Choroid plexus epithelial cell (primary cell): Measurements from ENCODE around the gene UBR3.

Experiments
- DNase-seq: peaks from one replicate; pipeline ENCODE4 v3.0.0-alpha.2; 2010; ENCODE audit warnings: low read depth
- H3K4me3 ChIP-seq: 2 replicates; pipeline ENCODE4 v1.5.1; 2011; ENCODE audit warnings: low read depth, mild to moderate bottlenecking, control low read depth, low read length, moderate library complexity
- TF ChIP-seq, protein P1 (sequence below): conservative IDR thresholded peaks from 2 replicates; pipeline ENCODE4 v1.5.1; 2011; ENCODE audit warnings: low read depth, mild to moderate bottlenecking, control low read depth, inconsistent platforms, low read length, moderate library complexity

UBR3 gene

DNA sequence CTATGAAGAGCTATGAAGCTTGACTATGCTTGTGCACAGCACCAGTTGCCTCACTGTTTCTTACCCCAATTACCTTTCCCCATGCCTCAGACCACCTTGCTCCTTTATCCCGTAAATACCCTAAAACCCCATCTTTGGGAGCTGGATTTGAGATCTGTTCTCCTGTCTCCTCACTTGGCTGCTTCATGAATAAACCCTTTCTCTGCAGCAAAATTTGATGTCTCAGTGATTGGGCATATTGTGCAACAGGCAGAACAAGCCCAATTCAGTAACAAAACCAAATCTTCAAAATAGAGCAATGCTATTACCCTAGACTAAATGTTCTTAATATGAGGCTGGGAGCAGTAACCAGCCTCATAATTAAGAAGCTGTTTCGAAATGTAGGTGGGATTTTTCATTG is 32.1 kb upstream of the UBR3 start:
- DNase-seq = no peak
- H3K4me3 ChIP-seq = no peak overlapping the region
- TF ChIP-seq, protein P1, sequence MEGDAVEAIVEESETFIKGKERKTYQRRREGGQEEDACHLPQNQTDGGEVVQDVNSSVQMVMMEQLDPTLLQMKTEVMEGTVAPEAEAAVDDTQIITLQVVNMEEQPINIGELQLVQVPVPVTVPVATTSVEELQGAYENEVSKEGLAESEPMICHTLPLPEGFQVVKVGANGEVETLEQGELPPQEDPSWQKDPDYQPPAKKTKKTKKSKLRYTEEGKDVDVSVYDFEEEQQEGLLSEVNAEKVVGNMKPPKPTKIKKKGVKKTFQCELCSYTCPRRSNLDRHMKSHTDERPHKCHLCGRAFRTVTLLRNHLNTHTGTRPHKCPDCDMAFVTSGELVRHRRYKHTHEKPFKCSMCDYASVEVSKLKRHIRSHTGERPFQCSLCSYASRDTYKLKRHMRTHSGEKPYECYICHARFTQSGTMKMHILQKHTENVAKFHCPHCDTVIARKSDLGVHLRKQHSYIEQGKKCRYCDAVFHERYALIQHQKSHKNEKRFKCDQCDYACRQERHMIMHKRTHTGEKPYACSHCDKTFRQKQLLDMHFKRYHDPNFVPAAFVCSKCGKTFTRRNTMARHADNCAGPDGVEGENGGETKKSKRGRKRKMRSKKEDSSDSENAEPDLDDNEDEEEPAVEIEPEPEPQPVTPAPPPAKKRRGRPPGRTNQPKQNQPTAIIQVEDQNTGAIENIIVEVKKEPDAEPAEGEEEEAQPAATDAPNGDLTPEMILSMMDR = no peak

- peak; percentile 10 for DNase-seq
- TF ChIP-seq, protein P1 = no peak
- H3K4me3 ChIP-seq = no peak overlapping the region
Measured at GRCh38 chr2:169796441-169796840, 30.8 kb upstream of the UBR3 start.

GRCh38 chr2:169797601-169798000 is 29.7 kb upstream of the UBR3 start:
- TF ChIP-seq, protein P1 = no peak
- no peak for DNase-seq
- H3K4me3 ChIP-seq = no peak overlapping the region

- DNase-seq = no peak
- TF ChIP-seq, protein P1 = no peak
- H3K4me3 ChIP-seq = peak overlapping the region; percentile 72
Measured at GRCh38 chr2:169798397-169798717, 28.9 kb upstream of the UBR3 start.

- TF ChIP-seq, protein P1 = no peak
- H3K4me3 ChIP-seq = peak within 1 kb of the TSS; percentile 72
- peak; percentile 94 for DNase-seq
Measured at GRCh38 chr2:169798718-169799592, 28.3 kb upstream of the UBR3 start, which contains the start of gene SSB. TSS of gene SSB (plus strand) at chr2:169798871. CDS start at chr2:169800961, 2,090 bp downstream.

DNA sequence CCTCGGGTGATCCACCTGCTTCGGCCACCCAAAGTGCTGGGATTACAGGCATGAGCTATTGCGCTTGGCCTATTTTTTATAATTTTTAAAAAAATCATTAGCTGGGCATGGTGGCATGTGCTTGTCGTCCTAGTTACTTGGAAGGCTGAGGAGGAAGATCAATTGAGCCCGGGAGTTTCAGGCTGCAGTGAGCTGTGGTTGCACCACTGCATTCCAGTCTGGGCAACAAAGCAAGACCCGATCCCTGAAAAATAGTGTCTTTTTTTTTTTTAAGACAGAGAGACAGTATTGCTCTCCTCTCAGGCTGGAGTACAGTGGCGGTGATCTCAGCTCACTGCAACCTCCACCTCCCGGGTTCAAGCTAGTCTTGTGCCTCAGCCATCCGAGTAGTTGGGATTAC is 23.8 kb upstream of the UBR3 start:
- TF ChIP-seq, protein P1 = no peak
- DNase-seq = peak; percentile 21
- no peak overlapping the region for H3K4me3 ChIP-seq

DNA sequence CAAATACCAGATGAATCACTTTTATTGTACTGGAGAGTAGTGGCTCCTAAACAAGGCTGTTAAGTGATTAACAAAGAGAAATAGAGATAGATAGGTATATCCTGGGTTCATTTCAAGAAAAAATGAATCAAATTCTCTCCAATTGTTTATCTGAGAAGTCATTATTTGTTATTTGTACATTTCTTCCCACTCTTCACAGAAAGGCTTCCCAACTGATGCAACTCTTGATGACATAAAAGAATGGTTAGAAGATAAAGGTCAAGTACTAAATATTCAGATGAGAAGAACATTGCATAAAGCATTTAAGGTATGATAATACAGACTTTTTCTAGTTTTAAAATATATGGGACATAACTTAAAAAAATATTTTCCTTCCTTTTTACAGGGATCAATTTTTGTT is 20.7 kb upstream of the UBR3 start:
- peak; percentile 32 for DNase-seq
- TF ChIP-seq, protein P1 = no peak
- H3K4me3 ChIP-seq = no peak overlapping the region
